ENCODE results near the gene HEATR9. TPM values are rescaled to one million over a fixed set of nuclear protein-coding genes. Genes with fewer than 3 reads are reported as not detected.
A peak's percentile ranks its signal among the peaks of the same experiment; 100 is the strongest.

Gene HEATR9
- total and polyA plus RNA-seq, 2 donors: not detected

DNA sequence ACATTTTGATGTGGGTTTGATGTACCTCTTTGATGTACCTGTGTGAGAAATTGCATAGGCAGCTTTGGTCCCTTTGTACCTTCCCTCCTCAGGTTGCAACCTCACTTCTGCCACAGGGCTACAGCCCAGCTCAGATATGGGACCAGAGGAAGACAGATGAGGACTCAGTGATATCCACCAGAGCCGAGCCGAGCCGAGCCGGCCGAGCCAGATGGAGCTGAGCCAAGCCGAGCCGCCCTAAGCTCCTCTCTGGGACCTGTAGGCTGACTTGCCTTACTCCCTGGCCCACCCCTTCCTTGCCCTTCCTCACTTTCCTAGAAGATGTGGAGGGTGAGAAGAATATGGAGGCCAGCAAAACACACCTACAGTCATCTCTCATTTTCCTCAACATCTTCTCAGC lies 3.8 kb downstream of the HEATR9 start:
- WGBS: 80% methylated on average over 7 of the region's 7 CpGs
- H3K4me1 ChIP-seq (ENCODE audit: insufficient read depth): peaks cover 1% of the 10 kb centered on the region
- H3K4me3 ChIP-seq (ENCODE audit: low read depth, low read length): no peak overlapping the region
- no peak for DNase-seq (ENCODE audit: extremely low spot score)
- H3K27ac ChIP-seq (ENCODE audit: low read depth): no peak overlapping the region
- no peaks in the 10 kb centered on the region for H3K36me3 ChIP-seq (ENCODE audit: insufficient read depth)

- Histone ChIP-seq H3K27ac (ENCODE audit: low read depth) (no peak overlapping the region), H3K4me1 (ENCODE audit: insufficient read depth) (no peaks in the 10 kb centered on the region), H3K36me3 (ENCODE audit: insufficient read depth) (no peaks in the 10 kb centered on the region), H3K4me3 (ENCODE audit: low read depth, low read length) (no peak overlapping the region)
- no peak for DNase-seq (ENCODE audit: extremely low spot score)
- 90% methylated on average over 2 of the region's 2 CpGs for WGBS
Observed at GRCh38 chr17:35856603-35857002, 12.1 kb downstream of the HEATR9 start.

DNA sequence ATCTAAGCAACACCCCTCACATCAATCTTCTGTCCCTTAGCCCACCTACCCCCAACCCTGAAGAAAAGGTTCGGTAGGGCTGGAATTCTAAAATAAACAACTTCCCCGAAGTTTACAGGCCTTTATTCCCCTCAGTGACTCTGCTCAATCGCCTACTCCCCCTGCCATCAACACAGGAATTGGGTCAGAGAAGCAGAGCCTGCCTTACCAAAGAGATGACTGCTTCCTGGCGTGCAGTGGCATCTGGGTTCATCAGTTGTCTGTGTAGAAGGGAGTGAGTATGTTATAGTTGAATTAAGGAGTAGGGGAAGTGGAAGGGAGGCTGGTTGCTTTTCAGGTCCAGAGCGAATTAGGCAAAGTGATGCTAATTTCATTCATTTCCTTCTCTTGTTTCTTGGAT lies 12.7 kb downstream of the HEATR9 start:
- Histone ChIP-seq H3K27ac (ENCODE audit: low read depth) (no peak overlapping the region), H3K4me1 (ENCODE audit: insufficient read depth) (no peaks in the 10 kb centered on the region), H3K36me3 (ENCODE audit: insufficient read depth) (no peaks in the 10 kb centered on the region), H3K4me3 (ENCODE audit: low read depth, low read length) (no peak overlapping the region)
- 61% methylated on average over 5 of the region's 5 CpGs for WGBS
- no peak for DNase-seq (ENCODE audit: extremely low spot score)

- no peak overlapping the region for H3K27ac ChIP-seq (ENCODE audit: low read depth)
- peak; percentile 36 for DNase-seq (ENCODE audit: extremely low spot score)
- WGBS: 71% methylated on average over 7 of the region's 7 CpGs
- no peaks in the 10 kb centered on the region for H3K4me1 ChIP-seq (ENCODE audit: insufficient read depth)
- H3K4me3 ChIP-seq (ENCODE audit: low read depth, low read length): no peak overlapping the region
- H3K36me3 ChIP-seq (ENCODE audit: insufficient read depth): peaks cover 8% of the 10 kb centered on the region
Observed at GRCh38 chr17:35849469-35850348, 19.0 kb downstream of the HEATR9 start.

DNA sequence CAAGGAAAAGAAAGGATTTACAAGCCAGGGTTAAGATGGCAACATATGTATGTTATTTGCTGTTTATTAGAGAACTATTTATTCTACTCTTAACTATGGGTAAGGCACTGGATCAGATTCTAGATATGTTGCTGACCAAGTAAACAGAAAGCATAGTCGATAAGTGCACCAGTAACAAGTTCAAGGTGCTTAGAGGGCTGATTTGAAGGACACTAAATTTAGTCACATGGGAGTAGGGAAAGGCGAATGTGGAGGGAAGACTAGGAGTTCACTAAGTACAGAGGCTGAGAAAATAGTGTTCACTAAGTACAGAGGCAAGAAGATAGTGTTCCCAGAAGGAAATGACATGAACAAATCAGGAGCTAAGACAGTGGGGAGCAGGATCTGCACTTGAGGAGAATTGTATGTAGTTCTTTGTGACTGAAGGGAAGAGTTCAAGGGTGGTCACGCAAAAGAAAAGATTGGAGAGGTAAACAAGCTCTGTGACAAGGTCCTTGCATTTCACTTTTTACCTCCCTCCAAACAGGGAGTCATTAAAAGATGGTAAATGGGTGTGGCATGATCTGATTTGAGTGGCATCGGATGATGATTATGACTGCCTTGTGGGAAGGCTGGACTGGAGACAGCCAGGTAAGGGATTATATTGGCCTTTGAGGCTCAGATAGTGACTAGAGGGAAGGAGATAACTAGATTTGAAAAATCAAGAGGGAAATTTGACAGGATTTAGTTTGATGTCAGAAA lies 20.9 kb downstream of the HEATR9 start:
- 83% methylated on average over 4 of the region's 4 CpGs for WGBS
- DNase-seq (ENCODE audit: extremely low spot score): no peak
- Histone ChIP-seq H3K27ac (ENCODE audit: low read depth) (no peak overlapping the region), H3K4me1 (ENCODE audit: insufficient read depth) (no peaks in the 10 kb centered on the region), H3K4me3 (ENCODE audit: low read depth, low read length) (no peak overlapping the region), H3K36me3 (ENCODE audit: insufficient read depth) (peaks cover 13% of the 10 kb centered on the region)

- DNase-seq (ENCODE audit: extremely low spot score): no peak
- no peak overlapping the region for H3K27ac ChIP-seq (ENCODE audit: low read depth)
- 73% methylated on average over 2 of the region's 2 CpGs for WGBS
- peaks cover 13% of the 10 kb centered on the region for H3K36me3 ChIP-seq (ENCODE audit: insufficient read depth)
- H3K4me3 ChIP-seq (ENCODE audit: low read depth, low read length): no peak overlapping the region
- H3K4me1 ChIP-seq (ENCODE audit: insufficient read depth): no peaks in the 10 kb centered on the region
Observed at GRCh38 chr17:35847006-35847405, 21.7 kb downstream of the HEATR9 start.

GRCh38 chr17:35846055-35846809 lies 22.5 kb downstream of the HEATR9 start:
- WGBS: 90% methylated on average over 3 of the region's 3 CpGs
- DNase-seq (ENCODE audit: extremely low spot score): no peak
- Histone ChIP-seq H3K27ac (ENCODE audit: low read depth) (no peak overlapping the region), H3K4me3 (ENCODE audit: low read depth, low read length) (no peak overlapping the region), H3K4me1 (ENCODE audit: insufficient read depth) (no peaks in the 10 kb centered on the region), H3K36me3 (ENCODE audit: insufficient read depth) (peaks cover 13% of the 10 kb centered on the region)

DNA sequence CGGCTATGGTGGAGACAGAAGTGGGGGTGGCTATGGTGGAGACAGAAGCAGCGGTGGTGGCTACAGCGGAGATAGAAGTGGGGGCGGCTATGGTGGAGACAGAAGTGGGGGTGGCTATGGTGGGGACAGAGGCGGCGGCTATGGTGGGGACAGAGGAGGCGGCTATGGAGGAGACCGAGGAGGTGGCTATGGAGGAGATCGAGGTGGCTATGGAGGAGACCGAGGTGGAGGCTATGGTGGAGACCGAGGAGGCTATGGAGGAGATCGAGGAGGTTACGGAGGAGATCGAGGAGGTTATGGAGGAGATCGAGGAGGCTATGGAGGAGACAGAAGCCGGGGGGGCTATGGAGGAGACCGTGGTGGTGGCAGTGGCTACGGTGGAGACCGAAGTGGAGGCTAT lies 24.1 kb downstream of the HEATR9 start:
- H3K36me3 ChIP-seq (ENCODE audit: insufficient read depth): peaks cover 13% of the 10 kb centered on the region
- no peak for DNase-seq (ENCODE audit: extremely low spot score)
- H3K27ac ChIP-seq (ENCODE audit: low read depth): no peak overlapping the region
- no peak overlapping the region for H3K4me3 ChIP-seq (ENCODE audit: low read depth, low read length)
- WGBS: 97% methylated on average over 19 of the region's 19 CpGs
- H3K4me1 ChIP-seq (ENCODE audit: insufficient read depth): no peaks in the 10 kb centered on the region

GRCh38 chr17:35843698-35844097 lies 25.0 kb downstream of the HEATR9 start:
- Histone ChIP-seq H3K36me3 (ENCODE audit: insufficient read depth) (peaks cover 17% of the 10 kb centered on the region), H3K4me1 (ENCODE audit: insufficient read depth) (no peaks in the 10 kb centered on the region), H3K4me3 (ENCODE audit: low read depth, low read length) (no peak overlapping the region), H3K27ac (ENCODE audit: low read depth) (no peak overlapping the region)
- 91% methylated on average over 2 of the region's 2 CpGs for WGBS
- no peak for DNase-seq (ENCODE audit: extremely low spot score)

DNA sequence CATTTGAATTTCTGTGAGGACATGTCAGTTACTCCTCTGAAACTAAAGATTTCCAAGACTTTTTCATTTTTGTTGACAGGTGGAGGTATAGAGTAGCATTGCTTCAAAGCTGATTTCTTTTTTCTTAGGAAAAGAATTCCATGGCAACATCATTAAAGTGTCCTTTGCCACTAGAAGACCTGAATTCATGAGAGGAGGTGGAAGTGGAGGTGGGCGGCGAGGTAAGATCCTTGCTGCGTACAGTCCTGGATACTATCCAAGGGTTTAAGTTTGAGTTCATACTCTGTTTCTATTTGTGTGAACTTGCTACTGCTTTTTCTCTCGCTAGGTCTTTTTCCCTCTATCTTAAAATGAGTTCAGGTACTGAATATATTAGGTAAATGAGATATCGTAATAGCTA lies 26.5 kb downstream of the HEATR9 start:
- 97% methylated on average over 5 of the region's 5 CpGs for WGBS
- no peak overlapping the region for H3K27ac ChIP-seq (ENCODE audit: low read depth)
- no peak overlapping the region for H3K4me3 ChIP-seq (ENCODE audit: low read depth, low read length)
- peaks cover 10% of the 10 kb centered on the region for H3K36me3 ChIP-seq (ENCODE audit: insufficient read depth)
- no peaks in the 10 kb centered on the region for H3K4me1 ChIP-seq (ENCODE audit: insufficient read depth)
- no peak for DNase-seq (ENCODE audit: extremely low spot score)

GRCh38 chr17:35841505-35841904 lies 27.2 kb downstream of the HEATR9 start:
- H3K4me3 ChIP-seq (ENCODE audit: low read depth, low read length): no peak overlapping the region
- peaks cover 9% of the 10 kb centered on the region for H3K36me3 ChIP-seq (ENCODE audit: insufficient read depth)
- WGBS: 83% methylated on average over 4 of the region's 4 CpGs

DNA sequence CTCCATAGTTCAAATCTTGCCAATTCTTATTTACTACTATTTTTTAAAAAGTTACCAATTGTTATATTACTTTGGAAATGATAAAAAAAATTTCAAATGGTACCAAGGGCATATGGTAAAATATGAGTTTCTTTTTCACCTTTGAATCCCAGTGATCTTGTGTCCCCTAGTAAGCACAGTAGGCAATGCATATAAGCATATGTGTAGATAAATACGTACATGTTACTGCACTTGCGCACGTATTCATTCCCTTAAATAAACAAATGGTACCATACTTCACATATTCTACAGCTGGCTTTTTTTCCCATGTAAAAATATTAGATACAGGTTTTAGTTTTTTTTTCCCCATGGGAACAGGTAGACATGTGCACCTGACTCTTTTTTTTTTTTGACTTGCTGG lies 27.6 kb downstream of the HEATR9 start:
- no peak overlapping the region for H3K27ac ChIP-seq (ENCODE audit: low read depth)
- no peak overlapping the region for H3K4me3 ChIP-seq (ENCODE audit: low read depth, low read length)
- H3K36me3 ChIP-seq (ENCODE audit: insufficient read depth): peaks cover 9% of the 10 kb centered on the region
- WGBS: 92% methylated on average over 3 of the region's 3 CpGs
- H3K4me1 ChIP-seq (ENCODE audit: insufficient read depth): no peaks in the 10 kb centered on the region
- no peak for DNase-seq (ENCODE audit: extremely low spot score)

More at GRCh38 chr17:35841505-35841904, 27.2 kb downstream of the HEATR9 start:
- Histone ChIP-seq H3K27ac (ENCODE audit: low read depth) (no peak overlapping the region), H3K4me1 (ENCODE audit: insufficient read depth) (no peaks in the 10 kb centered on the region)
- DNase-seq (ENCODE audit: extremely low spot score): no peak

- Histone ChIP-seq H3K4me1 (ENCODE audit: insufficient read depth) (no peaks in the 10 kb centered on the region), H3K27ac (ENCODE audit: low read depth) (no peak overlapping the region), H3K4me3 (ENCODE audit: low read depth, low read length) (no peak overlapping the region), H3K36me3 (ENCODE audit: insufficient read depth) (peaks cover 4% of the 10 kb centered on the region)
- WGBS: 97% methylated on average over 1 of the region's 1 CpG
- no peak for DNase-seq (ENCODE audit: extremely low spot score)
Observed at GRCh38 chr17:35825206-35825605, 43.5 kb downstream of the HEATR9 start.

Measured in urinary bladder (tissue), 4 donors.